ENCODE results near the gene POLR2J3.
"Not testable (repeated sequence)": the region's sequence is repeated elsewhere in the genome, so short reads cannot be mapped to it uniquely, and the experiment has no call there.

The POLR2J3 gene

DNA sequence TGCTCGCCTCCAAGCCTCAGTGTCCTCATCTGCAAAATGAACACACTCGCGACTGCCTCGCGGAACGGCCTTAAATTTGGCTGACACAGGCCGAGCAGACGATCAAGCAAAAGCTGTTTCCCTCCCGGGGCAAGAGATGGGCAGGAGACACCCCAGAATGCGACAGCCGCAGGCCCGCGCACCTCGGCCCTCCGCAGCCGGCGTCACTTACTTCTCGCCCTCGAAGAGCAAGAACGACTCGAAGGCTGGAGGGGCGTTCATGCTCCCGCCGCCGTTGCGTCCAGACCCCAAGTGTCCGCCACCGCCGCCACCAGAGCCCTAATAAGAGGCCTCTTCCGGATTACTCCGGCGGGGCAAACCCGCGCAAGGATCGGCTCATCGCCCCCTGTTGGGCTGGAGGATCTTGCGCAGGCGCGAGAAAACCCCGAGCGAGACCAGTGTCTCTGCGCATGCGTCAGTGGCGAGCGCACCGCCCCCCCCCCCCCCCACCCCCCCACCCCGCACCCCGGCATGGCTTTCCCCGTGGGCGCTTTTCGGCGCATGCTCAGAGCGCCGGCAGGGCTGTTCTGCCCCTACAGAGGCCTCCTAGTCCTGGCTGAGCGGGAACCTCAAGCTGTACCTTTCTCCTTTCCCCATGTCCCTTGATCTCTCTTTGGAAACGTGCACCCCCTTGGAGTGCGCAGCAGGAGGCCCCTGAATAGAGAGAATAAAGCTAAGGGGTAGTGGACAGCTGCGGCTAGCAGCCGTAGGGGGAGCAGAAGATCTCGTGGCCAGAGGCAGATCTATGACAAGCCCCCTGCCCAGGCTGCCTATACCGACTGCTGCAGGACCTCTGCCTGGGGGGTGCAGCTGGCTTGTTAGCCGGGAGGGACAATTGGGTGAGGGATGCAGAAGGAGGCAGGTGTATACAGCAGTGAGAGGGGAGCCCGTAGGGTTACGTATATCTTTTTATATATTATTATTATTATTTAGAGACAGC is at the start of gene POLR2J3:
Gene POLR2J3, minus strand, starts transcription at position 323 of the 979 bp plus-strand sequence. Its CDS starts 62 bp downstream, at position 261.
- peak; percentile 92 to 93 for ATAC-seq

DNA sequence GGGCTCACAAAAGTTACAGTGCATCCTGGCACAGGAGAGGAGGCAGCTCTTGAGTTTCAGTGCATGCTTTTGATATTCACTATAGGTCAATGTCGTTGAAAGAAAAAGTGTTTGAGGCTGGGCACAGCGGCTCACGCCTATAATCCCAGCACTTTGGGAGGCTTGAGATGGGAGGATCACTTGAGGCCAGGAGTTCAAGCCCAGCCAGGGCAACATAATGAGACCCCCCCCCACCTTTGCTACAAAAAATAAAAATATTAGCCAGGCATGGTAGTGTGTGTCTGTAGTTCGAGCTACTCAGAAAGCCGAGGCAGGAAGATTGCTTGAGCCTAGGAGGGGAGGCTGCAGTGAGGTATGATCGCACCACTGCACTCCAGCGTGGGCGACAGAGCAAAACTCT is 45.7 kb upstream of the POLR2J3 start:
- ATAC-seq: not testable (repeated sequence)

DNA sequence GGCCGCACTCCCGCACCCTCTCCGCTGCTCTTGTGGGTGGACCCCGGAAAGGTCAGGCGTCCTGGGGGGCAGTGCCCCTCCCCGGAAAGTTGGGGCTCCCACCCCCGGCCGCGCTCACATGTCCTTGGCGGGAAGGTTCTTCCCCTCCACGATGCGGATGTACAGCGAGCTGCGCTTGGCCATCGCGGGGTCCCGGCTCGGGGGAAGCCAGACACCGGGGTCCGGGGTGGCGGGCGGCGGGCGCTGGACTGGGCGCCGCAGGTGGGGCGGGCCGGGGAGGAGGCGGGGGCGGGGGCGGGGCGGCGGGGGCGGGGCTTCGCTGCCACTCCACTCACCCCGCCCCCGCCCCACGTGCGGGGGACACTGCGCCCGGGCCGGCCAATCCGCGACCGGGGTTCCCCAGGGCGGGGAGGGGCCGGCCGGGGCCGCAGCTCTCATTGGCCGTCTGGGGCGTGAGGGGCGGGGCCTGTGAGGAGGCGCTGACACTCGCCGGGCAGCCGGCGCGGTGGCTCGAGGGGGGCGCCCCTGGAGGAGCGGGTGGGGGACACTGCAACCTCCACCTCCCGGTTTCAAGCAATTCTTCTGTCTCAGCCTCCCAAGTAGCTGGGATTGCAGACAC is 44.2 kb upstream of the POLR2J3 start, which contains the start of gene RASA4:
Gene RASA4, minus strand, starts transcription at position 250 of the 619 bp plus-strand sequence. Its CDS starts 67 bp downstream, at position 183.
- ATAC-seq: peak; percentile 96 to 97

DNA sequence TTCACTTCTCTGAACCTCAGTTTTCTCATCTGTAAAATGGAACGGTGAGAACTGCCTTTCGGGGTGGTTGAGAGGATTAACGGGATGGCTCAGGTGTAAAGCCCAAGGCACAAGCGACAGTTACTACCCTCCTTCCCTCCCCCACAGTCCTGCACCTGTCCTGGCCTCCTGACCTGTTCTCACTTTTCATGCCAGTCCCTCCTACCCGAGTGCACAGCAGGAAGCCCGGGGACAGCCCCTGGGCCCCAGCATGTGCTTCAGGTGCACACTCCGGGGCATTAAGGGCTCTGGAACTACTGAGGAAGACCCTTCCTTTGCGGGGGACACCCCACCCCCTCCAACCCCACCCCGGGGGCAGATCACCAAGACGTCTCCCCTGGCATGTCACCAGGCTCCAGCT is 43.5 kb upstream of the POLR2J3 start:
- not testable (repeated sequence) for ATAC-seq

DNA sequence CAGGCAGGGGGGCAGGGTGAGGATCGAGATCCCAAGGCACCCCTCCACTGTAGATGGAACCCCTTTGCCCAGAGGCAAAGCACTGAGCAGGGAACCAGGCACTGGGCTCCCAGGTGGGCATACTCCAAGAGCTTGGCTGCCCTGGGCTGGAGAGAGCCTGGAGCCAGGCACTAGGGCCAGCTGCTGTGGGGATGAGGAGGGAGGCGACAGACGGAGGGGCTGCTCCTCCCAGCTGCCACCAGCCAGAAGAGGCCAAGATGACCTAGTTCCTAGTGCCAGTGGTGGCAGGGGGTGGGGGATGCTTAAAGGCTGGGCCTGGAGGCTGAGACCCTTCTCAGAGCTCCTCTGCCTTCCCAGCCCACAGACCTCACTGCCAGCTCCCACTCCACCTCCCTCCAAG is 42.5 kb upstream of the POLR2J3 start:
- not testable (repeated sequence) for ATAC-seq

DNA sequence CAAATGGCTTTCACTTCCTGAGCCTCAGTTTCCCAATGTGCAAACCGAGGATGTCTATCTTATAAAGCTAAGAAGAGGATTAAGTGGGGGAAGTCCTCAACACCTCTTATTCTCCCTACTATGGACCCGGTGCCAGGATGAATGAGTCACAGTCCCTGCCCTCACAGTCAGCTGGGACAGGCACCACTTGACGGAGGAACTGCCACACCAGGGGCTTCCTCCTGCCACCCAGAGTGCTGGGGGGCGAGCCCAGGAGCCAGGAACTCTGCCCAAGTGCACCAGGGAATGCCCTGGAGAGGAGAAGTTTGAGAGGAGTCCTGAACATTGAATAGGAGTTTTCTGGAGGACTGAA is 41.9 kb upstream of the POLR2J3 start:
- ATAC-seq: not testable (repeated sequence)

DNA sequence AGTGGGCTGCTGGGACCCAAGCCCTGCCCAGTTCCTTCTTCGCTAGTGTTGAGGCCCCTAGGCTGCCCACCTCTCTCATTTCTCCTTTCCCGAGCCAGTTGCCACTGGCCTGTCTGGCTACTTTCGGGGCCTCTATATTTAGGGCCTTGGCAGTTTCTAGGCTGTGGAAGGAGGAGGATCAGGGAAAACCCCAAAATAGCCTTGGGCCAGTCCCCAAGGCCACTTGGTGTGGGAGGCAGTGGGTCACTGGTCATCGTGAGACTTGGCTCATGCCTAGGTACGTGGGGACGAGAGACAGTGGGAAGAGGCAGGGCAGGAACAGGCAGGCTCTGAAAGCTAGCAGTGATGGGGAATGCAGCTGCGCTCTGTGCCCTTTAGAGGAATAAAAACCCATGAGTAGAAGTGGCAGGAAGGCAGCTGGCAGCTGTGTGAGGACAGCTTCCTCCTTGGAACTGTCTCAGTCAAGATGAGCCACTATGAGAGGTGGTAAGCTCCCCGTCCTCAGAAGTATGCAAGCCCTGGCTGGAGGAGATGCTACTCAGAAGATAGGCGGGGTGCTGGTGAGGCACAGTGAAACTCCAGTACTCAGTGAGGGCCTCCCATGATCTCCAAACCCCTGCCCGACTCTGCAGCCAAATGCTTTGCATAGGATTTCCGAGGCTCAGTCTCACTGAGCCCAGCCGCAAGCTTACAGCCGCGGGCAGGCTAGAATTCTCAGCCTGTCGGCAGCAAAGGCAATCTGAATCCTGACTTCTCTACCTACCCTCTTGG is 41.4 kb upstream of the POLR2J3 start:
- not testable (repeated sequence) for ATAC-seq

DNA sequence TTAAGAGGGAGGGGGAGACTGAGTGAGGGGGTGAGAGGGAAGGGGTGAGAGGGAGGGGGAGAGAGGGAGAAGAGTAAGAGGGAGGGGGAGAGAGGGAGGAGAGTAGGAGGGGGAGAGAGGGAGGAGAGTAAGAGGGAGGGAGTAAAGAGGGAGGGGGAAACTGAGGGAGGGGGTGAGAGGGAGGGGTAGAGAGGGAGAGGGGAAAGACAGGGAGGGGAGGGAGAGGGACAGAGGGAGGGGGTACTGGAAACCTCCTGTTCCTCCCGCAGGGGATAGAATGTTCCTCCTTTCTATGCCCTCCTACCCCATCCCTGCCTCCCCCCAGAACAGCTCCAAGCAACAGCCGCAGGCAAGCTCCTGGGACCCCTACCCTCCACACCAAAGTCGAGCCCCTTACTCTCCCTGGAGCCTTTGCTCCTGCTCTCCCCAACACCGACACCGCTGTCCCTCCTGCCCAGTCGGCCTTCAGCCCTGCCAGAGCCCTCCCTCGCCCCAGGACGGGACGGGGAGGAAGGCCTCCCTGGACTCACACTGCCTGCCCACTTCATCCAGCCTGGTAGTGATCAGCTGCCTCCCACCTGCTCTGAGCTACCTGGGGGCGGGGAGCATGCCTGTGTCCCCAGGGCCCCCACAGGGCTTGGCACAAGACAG is 39.4 kb upstream of the POLR2J3 start:
- ATAC-seq: not testable (repeated sequence)

DNA sequence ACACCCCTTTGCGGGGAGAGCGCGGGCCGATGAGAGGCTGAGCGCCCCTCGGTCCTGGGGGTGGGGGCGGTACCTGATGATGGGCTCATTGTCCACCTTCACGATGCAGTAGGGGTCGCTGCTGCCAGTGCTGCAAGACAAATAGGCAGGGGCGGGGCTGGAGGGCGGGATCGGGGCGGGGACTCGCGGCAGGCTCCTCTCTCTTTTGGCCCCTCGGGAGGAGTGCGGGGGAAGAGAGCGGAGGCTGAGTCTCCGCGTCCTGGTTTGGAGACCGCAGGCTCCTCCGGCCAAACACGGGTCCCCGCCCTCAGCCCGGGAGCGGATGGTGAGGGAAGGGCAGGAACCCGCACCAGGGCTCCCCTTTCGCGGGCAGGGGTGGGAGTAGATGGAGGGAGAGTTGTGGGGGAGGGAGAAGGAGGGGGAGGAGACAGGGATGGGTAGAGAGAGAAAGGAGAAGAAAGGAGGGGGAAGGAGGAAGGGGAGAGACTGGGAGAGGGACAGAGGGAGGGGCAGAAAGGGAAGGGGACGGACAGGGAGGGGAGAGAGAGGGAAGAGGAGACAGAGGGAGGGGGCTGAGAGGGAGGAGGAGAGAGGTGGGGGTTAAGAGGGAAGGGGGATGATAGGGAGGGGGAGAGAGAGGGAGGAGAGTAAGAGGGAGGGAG is 38.8 kb upstream of the POLR2J3 start:
- ATAC-seq: peak; percentile 48 to 63

DNA sequence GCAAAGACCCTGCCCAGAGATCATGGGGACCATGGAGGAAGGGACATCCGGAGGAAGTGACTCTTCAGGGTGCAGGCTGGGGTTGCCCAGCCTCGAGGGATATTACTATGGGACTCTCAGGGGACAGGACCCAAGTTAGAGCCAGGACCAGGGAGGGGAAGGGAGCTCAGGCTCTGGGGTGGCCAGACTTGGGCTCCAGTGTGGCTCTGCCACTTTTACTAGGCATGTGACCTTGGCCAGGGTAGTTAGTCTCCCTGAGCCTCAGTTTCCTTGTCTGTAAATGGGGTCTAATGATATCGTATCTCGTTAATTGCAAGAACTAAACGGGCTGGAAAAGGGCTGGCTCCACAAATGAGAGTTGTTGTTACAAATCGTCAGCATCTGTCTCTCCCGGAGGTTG is 38.1 kb upstream of the POLR2J3 start:
- ATAC-seq: not testable (repeated sequence)

DNA sequence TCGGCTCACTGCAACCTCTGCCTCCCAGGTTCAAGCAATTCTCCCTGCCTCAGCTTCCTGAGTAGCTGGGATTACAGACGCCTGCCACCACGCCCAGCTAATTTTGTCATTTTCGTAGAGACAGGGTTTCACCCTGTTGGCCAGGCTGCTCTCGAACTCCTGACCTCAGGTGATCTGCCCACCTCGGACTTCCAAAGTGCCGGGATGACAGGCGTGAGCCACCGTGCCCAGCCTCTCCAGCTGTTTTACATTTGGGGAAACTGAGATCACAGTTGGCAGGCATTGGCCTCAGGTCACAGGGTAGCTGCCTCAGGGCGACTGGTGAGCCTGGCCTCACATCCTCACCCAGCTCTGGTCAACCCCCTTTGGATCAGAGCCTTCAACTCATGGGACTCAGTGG is 37.4 kb upstream of the POLR2J3 start:
- not testable (repeated sequence) for ATAC-seq

DNA sequence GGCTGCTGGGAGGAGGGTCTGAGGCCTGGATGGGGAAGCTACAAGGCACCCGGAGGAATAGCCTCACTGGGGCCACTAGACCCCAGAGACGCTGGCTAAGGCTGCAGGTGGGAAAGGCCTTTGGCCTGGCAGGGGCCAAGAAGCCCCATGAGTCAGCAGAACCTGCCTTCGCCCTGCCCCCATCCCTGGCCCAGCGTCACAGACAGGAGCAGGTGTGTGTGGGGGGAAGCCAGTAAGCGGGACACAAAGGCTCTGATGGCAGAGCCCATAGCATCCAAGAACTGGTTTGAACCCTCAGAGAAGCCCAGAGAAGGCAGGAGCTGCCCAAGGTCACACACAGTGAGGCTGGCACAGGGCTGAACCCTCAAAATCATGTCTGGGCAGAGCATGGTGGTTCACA is 34.5 kb upstream of the POLR2J3 start:
- ATAC-seq: not testable (repeated sequence)

DNA sequence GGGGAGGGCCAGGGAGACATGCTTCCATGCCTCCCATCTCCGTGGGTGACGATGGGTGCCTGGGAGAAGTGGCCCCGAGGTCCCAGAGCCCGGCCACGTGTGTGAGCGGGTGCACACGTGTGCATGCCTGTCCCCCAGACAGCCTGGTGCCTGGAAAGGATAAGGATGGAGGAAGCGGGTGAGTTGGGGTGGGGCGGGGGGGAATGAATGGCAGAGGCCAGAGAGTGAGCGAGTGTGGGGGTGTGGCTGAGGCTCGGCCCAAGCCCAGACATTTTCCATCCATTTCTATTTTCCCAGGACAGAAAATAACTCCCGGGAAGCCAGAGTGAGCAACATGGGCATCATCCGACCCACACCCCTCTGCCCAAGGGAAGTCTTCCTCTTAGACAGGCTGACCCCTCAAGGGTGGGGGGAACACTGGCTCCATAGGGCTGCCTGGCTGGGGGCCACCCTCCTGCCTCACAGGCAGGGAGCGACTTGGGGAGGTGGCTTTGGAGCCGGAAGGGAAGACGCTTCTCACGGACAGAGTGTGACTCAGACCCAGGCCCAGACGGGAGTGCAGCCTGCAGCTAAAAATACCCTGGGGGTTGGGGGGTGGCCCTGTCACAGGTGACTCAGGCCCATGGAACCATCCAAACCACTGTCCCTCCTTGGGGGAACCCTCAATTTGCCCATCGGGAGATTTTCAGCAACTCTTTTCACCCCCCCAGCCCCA is 32.2 kb upstream of the POLR2J3 start:
- ATAC-seq: not testable (repeated sequence)

DNA sequence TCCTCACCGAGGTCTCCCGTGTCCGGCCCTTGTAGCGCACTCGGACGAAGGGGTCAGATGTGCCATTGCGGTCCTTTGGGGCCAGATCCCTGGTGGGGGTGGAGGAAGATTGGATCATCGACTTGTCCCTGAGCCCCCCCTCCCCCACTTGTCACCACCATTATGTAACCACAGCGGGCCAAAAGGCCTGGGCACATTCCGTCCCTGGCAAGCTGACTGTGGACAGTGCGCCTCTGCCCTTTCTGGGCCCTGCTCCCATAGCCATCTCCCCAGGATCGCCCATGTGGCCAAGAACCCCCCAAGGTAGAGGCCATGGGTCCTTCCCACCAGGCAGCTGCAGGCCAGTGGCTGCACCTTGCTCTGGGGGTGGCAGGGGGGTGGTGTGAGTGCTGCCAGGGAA is 29.9 kb upstream of the POLR2J3 start:
- ATAC-seq: not testable (repeated sequence)

DNA sequence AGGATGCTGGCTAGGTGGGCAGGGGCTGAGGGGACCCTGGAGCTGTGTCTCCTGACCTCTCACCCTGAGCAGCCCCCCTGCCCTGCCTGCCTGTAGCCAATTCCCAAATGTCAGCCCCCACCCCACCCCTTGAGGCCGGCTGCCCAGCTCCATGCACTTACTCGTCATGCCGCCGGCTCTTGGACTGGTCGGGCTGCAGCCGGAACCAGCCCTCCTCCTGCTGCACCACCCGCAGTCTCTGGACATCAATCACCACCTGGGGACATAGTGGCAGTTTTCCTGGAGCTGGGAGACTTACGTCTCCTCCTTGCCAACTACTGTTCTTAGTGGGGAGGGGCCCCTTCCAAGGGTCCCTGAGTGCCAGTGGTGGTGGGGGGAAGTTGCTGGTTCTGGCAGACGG is 27.3 kb upstream of the POLR2J3 start:
- not testable (repeated sequence) for ATAC-seq

DNA sequence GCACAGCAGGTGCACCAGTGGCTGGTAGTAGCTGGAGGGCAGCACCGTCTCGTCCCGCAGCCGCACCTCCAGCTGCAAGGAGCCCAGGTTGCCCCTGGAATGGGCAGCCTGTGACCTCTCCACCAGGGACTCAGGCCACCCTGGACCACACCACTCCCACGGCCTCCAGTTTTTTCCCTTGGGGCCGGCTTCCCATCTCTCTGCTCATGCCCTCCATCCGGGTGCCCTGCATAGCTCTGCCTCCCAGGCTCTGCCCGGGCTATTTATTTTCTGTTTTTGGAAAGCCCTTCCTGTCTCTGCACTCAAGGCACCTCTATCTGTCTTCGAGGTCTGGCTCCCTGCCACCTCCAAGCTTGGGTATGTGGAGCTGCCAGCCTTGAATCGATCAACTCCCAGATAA is 23.7 kb upstream of the POLR2J3 start:
- ATAC-seq: not testable (repeated sequence)

DNA sequence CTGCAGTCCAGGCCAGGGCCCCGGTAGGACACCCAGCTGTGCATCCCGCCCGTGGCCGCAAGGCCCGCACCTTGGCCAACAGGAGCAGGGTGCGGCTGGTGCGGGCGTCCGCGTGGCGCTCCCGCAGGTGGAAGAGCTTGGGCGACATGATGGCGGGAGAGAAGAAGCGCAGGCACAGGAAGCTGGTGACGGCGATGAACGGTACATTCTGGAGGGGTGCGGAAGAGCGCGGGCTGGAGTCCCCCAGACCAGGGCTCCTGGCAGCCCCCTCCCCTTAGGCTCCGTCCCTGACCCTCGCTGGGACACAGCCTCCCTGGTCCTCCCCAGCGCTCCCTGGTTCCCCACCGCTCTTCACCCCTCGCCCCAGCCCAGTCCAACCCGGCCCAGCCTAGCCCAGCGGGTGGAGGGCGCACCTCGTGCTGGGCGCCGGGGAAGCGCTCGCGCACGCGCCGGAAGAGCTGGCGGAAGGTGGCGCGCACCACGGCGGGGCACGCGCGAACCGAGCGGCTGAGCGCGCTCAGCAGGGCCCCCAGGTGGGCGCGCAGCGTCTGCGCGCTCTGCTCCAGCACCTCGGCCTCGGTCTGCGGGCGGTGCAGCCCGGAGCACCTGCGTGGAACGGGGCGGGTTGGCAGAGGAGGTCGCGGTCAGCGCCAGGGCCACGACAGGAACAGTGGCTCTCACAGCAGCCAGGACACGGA is 21.4 kb upstream of the POLR2J3 start:
- peak; percentile 71 to 77 for ATAC-seq

DNA sequence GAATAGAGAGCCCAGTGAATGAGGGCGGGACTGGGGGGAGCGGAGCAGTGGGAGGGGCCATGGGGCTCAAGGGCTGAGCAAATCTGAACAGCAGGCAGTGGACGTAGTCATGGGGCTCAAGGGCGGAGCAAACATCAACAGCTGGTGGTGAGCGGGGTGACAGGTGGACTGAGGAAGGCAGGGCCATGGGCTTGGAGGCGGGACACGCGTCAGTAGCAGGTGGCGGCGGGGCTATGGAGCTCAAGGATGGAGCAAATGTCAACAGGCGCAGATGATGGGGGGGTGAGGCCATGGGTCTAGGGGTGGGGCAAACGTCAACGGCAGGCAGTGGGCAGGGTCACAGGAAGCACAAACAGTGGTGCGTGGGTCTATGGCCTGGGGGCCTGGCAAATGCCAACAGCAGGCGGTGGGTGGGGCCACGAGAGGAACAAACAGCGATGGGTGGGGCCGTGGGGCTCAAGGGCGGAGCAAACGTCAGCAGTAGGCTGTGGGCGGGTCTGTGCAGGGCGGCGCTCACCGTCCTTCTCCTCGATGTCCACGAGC is 20.2 kb upstream of the POLR2J3 start:
- ATAC-seq: peak; percentile 46 to 60

DNA sequence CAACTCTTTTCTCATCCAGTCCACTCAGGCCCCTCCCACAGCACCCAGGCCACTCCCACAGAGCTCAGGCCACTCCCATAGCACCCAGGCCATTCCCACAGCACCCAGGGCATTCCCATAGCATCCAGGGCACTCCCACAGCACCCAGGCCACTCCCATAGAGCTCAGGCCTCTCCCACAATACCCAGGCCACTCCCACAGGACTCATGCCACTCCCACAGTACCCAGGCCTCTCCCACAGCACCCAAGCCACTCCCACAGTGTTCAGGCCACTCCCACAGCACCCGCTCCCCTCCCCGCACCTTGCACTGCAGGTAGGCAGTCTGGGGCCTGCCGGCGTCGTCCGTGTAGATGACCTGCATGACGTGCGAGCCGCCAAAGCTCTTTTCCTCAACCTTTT is 17.5 kb upstream of the POLR2J3 start:
- peak; percentile 45 to 50 for ATAC-seq

DNA sequence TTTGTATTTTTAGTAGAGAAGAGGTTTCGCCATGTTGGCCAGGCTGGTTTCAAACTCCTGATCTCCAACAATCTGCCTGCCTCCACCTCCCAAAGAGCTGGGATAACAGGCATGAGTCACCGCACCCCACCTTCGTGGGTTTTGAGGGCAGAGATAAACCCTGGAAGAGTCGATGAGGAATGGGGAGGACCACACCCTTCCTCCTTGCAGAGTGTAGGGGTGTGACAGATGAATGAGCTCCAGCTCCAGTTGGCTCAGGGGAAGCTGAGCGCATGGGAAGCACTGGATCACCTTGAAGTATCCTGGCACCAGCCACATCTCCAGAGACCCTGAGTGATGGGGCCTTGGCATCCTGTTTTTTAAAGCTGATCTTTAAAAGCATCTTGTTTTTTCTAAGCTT is 11.1 kb upstream of the POLR2J3 start:
- ATAC-seq: not testable (repeated sequence)
